GM19193 (cell line): Measurements from ENCODE around the gene LCORL.

Experiments
- POLR2A ChIP-seq: IDR thresholded peaks from 4 replicates; pipeline ENCODE4 v1.6.1; 2011; ENCODE audit not compliant: insufficient read depth, insufficient read length; ENCODE audit errors: extremely low read depth

Gene LCORL

DNA sequence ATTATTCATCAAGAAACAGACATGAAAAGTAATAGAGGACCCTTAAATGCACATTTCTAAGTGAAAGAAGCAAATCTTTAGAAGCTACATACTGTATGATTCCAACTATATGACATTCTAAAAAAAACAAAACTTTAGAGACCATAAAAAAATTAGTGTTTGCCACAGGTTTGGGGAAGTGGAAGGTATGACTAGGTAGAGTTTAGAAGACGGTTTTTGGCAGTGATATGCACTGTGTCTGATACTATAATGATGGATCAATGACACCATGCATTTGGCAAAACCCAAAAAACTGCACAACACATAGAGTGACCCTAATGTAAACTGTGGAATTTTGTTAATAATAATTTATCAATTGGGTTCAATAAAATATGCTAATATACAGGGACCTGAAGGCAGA lies 54.5 kb downstream of the LCORL start:
- no peak for TF ChIP-seq POLR2A

DNA sequence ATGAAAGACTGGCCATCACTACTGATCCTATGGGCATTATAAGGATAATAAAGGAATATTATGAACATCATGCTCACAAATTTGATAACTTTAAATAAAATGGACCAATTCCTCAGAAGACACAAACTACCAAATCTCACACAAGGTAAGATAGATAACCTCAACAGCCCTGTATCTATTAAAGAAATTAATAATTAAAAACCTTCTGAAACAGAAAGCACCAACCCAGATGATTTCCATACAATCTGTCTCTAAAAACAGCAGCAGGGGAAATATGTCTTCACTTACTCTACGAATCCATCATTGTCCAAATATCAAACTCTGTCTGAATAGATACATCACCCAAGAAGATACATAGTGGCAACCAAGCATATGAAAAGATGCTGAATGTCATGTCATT lies 55.2 kb downstream of the LCORL start:
- TF ChIP-seq POLR2A, result no peak

DNA sequence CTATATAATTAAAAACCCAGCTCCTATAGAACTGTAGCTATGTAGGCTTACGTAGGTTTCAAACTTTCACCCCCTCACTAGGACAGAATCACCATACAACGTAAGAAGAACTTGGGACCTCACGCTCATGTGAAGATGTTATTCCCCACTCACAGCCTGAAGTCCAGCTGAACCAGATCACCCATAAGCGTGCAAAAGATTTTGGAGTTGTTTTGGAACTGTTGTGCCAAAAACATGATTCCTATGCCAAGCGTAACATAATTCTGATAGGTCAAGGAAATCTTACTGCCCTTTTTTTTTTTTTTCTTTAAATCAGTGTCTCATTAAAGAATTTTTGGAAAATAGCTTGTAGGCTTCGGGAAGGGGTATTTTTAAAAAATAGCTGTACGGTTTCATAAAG lies 57.0 kb downstream of the LCORL start:
- no peak for TF ChIP-seq POLR2A

DNA sequence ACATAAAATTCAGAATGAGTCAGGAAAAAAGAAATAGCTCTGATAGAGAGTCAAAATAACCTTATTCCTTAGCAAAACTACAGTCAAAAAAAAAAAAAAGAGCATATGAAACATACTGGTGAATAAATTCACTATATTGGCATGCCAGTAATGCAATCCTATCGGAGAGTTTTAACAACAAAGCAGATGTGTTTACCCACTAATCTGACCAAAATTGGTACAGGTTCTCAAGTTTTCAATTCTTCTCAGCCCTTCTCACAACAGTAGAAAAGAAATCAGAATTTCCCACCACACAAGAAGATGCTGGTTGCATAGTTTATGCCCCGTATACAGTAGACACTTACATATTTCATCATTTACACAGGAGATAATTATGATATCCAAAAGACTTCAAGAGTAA lies 59.4 kb downstream of the LCORL start:
- TF ChIP-seq POLR2A, result no peak

GRCh38 chr4:17961249-17961648 lies 60.3 kb downstream of the LCORL start:
- TF ChIP-seq POLR2A, result no peak

GRCh38 chr4:17958181-17958580 lies 63.4 kb downstream of the LCORL start:
- no peak for TF ChIP-seq POLR2A

- TF ChIP-seq POLR2A, result no peak
Observed at GRCh38 chr4:17957688-17958087, 63.9 kb downstream of the LCORL start.

GRCh38 chr4:17956245-17956644 lies 65.3 kb downstream of the LCORL start:
- no peak for TF ChIP-seq POLR2A

- no peak for TF ChIP-seq POLR2A
Observed at GRCh38 chr4:17945303-17945702, 76.3 kb downstream of the LCORL start.

GRCh38 chr4:17941731-17942130 lies 79.8 kb downstream of the LCORL start:
- no peak for TF ChIP-seq POLR2A

DNA sequence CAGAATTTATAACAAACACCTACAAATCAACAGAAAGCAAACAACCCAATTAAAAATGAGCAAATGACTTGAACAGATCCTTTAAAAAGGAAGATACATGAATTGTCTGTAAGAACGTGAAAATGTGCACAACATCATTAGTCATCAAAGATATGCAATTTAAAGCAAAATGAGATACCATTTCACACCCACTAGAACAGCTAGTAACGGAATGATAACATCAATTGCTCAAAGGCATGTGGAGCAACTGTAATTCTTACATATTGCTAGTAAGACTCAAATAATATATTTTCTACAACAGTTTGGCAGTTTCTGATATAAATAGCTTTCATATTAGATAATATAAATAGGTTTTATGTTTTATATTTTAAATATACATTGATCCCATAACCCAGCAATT lies 82.5 kb downstream of the LCORL start:
- TF ChIP-seq POLR2A, result no peak

DNA sequence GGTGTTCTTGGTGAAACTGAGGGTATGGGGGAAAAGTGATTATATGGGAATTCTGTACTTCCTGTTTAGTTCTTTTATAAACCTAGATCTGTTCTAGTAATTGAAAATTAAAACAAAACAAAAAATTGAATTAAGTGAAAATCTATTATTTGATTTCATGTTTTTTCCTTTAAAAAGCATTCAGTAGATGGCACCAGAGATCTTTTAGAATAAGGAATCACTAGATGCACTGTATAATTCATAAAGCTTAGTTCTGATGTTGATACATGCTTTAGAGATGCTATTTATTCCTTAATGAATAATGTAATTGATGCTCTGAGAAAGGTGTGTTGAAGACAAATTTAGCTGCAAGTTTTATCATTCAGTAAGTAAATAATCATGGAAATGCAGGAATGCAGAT lies 87.3 kb downstream of the LCORL start:
- no peak for TF ChIP-seq POLR2A

GRCh38 chr4:17933126-17933525 lies 88.4 kb downstream of the LCORL start:
- TF ChIP-seq POLR2A, result no peak

DNA sequence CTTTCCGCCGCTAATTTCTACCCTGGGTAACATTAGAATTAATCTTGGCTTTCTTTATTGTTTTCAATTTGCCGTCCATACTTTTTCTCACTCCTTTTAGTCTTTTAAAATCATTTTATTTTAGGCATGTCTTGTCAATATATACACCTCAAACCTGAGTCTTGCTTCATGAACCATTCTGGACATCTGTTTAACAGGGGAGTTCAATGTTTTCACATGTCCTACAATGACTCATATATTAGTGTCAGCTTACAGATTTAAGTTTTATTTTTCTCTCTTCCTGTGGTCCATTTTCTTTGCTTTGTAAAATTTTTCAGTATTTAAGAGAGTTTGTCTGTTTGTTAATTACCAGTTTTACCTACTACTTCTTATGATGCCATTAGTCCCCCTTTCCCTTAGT lies 89.5 kb downstream of the LCORL start:
- no peak for TF ChIP-seq POLR2A

- no peak for TF ChIP-seq POLR2A
Observed at GRCh38 chr4:17930256-17930655, 91.3 kb downstream of the LCORL start.

GRCh38 chr4:17924189-17924588 lies 97.4 kb downstream of the LCORL start:
- TF ChIP-seq POLR2A, result no peak

- no peak for TF ChIP-seq POLR2A
Observed at GRCh38 chr4:17921451-17921850, 100.1 kb downstream of the LCORL start.
